Activated T-helper 1 cell treated with Interleukin-2 at 50 U/mL for 16 hours (primary cell): Measurements from ENCODE around the gene FRMD6.
"Not testable (repeated sequence)": the region's sequence is repeated elsewhere in the genome, so short reads cannot be mapped to it uniquely, and the experiment has no call there.

Source experiments
- DNase-seq: peaks from one replicate; pipeline ENCODE4 v3.0.0-alpha.2; 2020; ENCODE audit warnings: low read depth

FRMD6 gene

GRCh38 chr14:51630987-51631386 is 20.7 kb upstream of the FRMD6 start:
- no peak for DNase-seq

- DNase-seq, result not testable (repeated sequence)
Observed at GRCh38 chr14:51633298-51633697, 18.4 kb upstream of the FRMD6 start.

- DNase-seq, result no peak
Observed at GRCh38 chr14:51636109-51636508, 15.6 kb upstream of the FRMD6 start.

DNA sequence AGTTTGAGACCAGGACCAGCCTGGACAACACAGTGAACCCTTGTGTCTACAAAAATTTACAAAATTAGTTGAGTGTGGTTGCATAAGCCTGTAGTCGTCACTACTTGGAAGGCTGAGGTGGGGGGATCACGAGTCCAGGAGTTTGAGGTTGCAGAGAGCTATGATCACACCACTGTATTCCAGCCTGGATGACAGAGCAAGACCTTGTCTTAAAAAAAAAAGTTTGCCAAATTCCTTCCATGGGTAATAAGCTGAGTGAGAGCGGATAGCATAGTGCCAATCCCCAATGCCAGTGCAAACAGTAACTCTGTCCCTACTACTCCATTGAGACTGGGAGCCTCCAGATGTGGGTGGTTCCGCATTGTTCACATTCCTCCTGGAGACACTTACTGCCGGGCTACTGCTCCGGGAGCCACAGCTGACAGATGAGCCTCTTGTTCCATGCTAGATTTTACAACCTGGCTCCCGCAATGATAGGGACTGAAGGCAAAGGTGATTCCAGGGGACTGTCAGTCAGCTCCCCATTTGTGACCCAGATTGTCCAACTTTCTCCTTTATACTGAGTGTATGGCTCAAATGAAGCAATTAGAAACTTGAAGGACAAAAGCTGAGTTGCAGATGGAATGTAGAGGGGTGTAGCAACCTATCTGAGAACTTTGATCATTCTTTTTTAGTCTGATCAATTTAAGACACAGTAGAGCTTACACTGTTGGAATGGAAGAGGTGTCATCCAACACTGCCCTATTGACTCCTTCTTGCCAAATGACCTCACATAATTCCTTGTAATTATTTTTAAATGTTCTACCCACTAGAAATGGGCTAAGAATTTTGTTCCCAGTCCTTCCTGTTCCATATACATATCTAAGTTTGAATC is 13.4 kb upstream of the FRMD6 start:
- no peak for DNase-seq

- DNase-seq, result no peak
Observed at GRCh38 chr14:51639668-51640316, 11.9 kb upstream of the FRMD6 start.

DNA sequence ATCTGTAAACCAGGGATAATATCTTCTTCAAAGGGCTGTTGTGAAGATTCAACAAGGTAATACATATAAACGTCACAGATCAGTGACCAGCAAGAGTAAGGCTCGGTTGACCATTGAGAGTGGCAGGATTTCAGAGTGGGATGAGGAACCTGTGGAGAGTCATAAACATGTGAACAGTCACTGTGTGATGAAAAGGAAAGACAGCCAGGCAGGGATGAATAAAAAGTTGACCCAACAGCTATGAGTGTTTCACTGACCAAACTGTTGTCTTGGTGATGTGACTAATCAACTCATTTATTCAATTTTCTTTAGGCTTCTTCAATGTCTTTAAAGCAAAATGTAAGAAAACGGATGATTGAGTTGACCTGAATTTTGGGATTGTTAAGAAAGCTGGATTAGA is 8.6 kb upstream of the FRMD6 start:
- no peak for DNase-seq

- DNase-seq, result no peak
Observed at GRCh38 chr14:51644217-51644933, 7.3 kb upstream of the FRMD6 start.

GRCh38 chr14:51648296-51648695 is 3.4 kb upstream of the FRMD6 start:
- no peak for DNase-seq

- no peak for DNase-seq
Observed at GRCh38 chr14:51650716-51651387, 858 bp upstream of the FRMD6 start.

- peak; percentile 20 for DNase-seq
Observed at GRCh38 chr14:51652168-51653078, 713 bp downstream of the FRMD6 start.

- no peak for DNase-seq
Observed at GRCh38 chr14:51653079-51653774, 1.5 kb downstream of the FRMD6 start.

- DNase-seq, result no peak
Observed at GRCh38 chr14:51653775-51654532, 2.2 kb downstream of the FRMD6 start.

DNA sequence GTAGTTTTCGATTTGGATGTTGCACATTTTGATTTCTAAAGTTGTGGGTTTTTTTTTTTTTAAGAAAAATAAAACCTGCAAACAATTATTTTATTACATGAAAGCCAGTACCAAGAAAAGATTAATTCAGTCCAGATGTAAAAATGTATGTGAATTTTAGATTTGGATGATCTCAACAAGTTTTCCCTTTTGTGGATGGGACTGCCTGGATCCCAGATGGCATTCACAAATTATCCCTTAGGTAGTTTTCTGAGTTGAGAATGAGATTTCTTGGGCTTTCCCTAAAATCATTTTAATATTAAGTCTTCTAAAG is 2.8 kb downstream of the FRMD6 start:
- DNase-seq, result no peak

DNA sequence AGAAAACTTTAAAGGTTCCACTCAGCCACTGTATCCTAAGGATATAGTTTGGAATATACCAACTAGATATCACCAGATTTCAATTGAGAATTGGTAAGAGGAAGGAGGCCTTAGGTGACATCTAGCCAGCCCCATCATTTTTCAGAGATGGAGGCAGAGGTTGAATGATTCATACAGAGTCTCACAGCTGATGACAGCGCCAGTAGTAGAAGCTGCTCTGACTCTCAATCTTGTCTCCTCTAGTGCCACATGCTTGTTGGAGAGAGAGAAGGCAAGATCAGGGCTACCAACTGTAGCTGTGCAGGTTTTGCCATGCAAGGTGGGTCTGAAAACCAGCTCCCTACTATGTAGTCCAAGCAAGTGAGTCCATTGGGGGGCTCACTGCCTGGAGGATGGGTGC is 6.1 kb downstream of the FRMD6 start:
- DNase-seq, result no peak

DNA sequence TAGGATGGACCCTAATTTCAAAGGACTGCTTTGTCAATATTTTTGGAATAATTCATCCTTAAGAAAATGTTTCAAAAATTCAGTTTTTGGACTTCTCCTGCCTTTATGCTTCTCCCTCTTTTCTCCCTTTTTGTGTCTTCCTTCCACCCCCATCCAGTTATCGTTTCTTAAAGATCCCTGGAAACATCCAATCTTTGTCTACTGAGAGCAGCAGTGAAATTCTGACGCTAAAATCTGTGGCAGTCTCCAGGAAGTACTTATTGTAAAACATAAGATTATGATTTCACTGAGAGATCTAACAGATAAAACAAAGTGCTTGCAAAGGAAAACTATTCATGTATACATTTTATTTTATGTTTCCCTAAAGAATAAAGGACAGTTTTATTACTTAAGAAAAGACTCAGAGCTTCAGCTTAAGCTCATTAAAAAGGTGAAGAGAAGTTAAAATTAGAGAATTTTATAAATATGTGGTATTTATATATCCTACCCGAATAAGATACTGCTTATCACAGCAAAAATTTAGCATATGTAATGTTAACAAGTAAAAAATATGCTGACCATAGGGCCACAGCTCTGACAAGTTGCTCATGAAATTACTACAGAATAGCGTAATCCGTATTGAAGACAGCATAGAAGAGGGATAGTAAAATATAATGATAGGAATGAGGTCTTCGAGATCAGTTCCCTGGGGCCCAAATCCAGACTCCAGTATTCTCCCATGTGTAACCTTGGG is 6.9 kb downstream of the FRMD6 start:
- DNase-seq, result no peak

- DNase-seq, result no peak
Observed at GRCh38 chr14:51660741-51661140, 9.0 kb downstream of the FRMD6 start.

- DNase-seq, result no peak
Observed at GRCh38 chr14:51661504-51661903, 9.8 kb downstream of the FRMD6 start.

DNA sequence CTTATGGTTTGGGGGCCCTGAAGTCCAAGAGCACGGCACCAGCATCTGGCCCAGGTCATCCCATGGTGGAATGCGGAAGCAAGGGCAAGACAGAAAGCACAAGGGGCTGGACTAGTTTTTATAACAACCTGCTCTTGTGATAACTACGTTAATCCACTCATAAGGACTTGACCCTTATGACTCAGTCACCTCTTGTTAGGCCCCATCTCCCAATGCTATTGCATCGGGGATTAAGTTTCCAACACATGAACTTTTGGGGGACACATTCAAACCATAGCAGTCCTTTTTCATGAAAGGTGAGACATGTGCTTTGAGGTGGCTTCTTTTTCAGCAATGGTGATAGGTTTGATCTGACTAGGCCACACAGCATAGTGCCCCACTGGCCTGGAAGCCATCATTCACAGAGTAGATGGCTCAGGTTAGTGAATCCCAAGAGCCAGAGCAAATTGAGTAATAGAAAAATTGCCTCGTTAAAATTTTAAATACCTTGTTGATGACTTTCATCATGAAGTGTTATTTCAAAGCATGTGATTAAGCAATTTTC is 12.1 kb downstream of the FRMD6 start:
- no peak for DNase-seq

DNA sequence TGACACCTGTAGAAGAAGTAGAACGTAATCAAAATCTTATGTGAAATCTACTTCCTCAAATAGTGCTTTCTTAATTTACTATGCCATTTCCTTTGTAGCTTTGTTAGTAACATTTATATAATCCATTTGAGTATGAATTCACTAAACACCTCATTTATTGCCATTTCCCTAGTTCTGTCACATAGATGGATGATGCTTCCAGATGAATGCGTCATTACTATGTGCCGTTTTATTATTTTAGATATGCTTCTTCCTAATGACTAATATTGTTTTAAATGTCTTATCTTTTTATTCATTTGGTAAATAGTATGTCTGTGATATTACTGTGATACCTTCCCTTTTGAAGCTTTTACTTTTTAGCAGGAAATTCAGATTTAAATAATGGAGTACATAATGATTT is 14.4 kb downstream of the FRMD6 start:
- DNase-seq, result no peak
